ENCODE measurements around the gene CHCHD10. TPM values are rescaled to one million over a fixed set of nuclear protein-coding genes. Genes with fewer than 3 reads are reported as not detected.

Gene CHCHD10
- total and polyA plus RNA-seq, 2 of the 13 experiments (the other 11 are each of a cell fraction or from before 2014, with no cell fraction given) = 37.0 to 62.8 TPM

GRCh38 chr22:23789638-23790037, 21.9 kb upstream of the CHCHD10 start (continued):
- TF ChIP-seq SNRNP70 (IDR thresholded peaks at IDR 0.05; ENCODE audit: low read depth, low read length) = no peak
- TF ChIP-seq CHCHD3 (CRISPR knock-in tag; IDR thresholded peaks at IDR 0.05) = no peak
- peak; percentile 56; the same call in 1 of the 2 replicates for TF ChIP-seq THRA (CRISPR knock-in tag; IDR thresholded peaks at IDR 0.05; ENCODE audit: borderline replicate concordance)
- no peak for TF ChIP-seq ZUFSP (CRISPR knock-in tag; IDR thresholded peaks at IDR 0.05; ENCODE audit: borderline replicate concordance)
- TF ChIP-seq MXI1 (IDR thresholded peaks at IDR 0.05; ENCODE audit: borderline replicate concordance, low read depth, low read length) = peak; percentile 39; the same call in 1 of the 3 replicates
- TF ChIP-seq ZNF800 (CRISPR knock-in tag; IDR thresholded peaks at IDR 0.05) = peak; percentile 43; the same call in 1 of the 2 replicates
- TF ChIP-seq FOXA1 (IDR thresholded peaks at IDR 0.05) = no peak
- peak; percentile 68 for TF ChIP-seq FOXA1 (CRISPR knock-in tag; IDR thresholded peaks at IDR 0.05)
- no peak for TF ChIP-seq ZNF512B (CRISPR knock-in tag; IDR thresholded peaks at IDR 0.05; ENCODE audit: borderline replicate concordance)
- TF ChIP-seq NR2F6 (IDR thresholded peaks at IDR 0.05) = no peak
- peak; percentile 33 for TF ChIP-seq NR2F6 (CRISPR knock-in tag; IDR thresholded peaks at IDR 0.05)
- no peak for TF ChIP-seq KDM3A (CRISPR knock-in tag; IDR thresholded peaks at IDR 0.05; ENCODE audit: low read depth)
- TF ChIP-seq BCL6 (CRISPR knock-in tag; IDR thresholded peaks at IDR 0.05) = peak; percentile 34; the same call in 1 of the 2 replicates
- TF ChIP-seq ZBED4 (CRISPR knock-in tag; IDR thresholded peaks at IDR 0.05; ENCODE audit: borderline replicate concordance) = 0 out of 2 replicates have a peak, but pooled peaks have one; percentile 14
- TF ChIP-seq ZBTB1 (CRISPR knock-in tag; IDR thresholded peaks at IDR 0.05; ENCODE audit: borderline replicate concordance) = no peak
- TF ChIP-seq YY1 (IDR thresholded peaks at IDR 0.05; ENCODE audit: insufficient read depth, insufficient replicate concordance, low read depth, low read length) = peak; percentile 48
- no peak for TF ChIP-seq ZMYM4 (CRISPR knock-in tag; IDR thresholded peaks at IDR 0.05)
- TF ChIP-seq ZNF605 (CRISPR knock-in tag; IDR thresholded peaks at IDR 0.05) = 0 out of 2 replicates have a peak, but pooled peaks have one; percentile 28
- TF ChIP-seq RAD21 (CRISPR knock-in tag; IDR thresholded peaks at IDR 0.05) = peak; percentile 74; the same call in 1 of the 2 replicates
- peak; percentile 92 for TF ChIP-seq SMC3 (IDR thresholded peaks at IDR 0.05; ENCODE audit: low read length)
